PC-9 (cell line): ENCODE results near the gene NCF4.

Experiments used
- EZH2 ChIP-seq: fragments of 200-600 bp; sonication (generic); IDR thresholded peaks from 2 replicates; pipeline ENCODE4 v1.8.0; 2017; ENCODE audit warnings: antibody characterized with exemption, low read depth
- TF ChIP-seq, protein P1 (sequence below): fragments of 200-600 bp; sonication (generic); conservative IDR thresholded peaks from 2 replicates; pipeline ENCODE4 v1.6.1; 2017; ENCODE audit warnings: mixed run types, antibody characterized with exemption, mild to moderate bottlenecking, moderate library complexity

DNA sequence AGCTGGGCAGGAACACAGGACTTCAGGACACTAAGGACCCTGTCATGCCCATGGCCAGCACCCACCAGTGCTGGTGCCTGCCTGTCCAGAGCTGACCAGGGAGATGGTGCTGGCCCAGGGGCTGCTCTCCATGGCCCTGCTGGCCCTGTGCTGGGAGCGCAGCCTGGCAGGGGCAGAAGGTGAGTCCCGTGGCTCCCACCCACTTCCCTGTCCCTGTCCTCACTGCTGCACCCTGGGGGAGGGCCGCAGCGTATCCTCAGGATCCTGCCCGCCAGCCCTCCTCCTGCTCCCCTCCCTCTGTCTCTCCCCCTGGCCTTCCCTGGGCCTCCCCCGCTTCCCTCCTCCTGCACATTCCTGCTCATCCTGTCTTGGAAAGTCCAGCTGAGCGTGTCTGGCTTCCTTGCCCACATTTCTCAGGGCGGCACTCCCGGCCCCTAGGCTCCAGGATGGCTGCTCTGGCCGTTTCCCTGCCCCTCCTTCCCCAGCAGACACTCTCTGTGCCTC, 61.4 kb downstream of the NCF4 start:
- TF ChIP-seq, protein P1, sequence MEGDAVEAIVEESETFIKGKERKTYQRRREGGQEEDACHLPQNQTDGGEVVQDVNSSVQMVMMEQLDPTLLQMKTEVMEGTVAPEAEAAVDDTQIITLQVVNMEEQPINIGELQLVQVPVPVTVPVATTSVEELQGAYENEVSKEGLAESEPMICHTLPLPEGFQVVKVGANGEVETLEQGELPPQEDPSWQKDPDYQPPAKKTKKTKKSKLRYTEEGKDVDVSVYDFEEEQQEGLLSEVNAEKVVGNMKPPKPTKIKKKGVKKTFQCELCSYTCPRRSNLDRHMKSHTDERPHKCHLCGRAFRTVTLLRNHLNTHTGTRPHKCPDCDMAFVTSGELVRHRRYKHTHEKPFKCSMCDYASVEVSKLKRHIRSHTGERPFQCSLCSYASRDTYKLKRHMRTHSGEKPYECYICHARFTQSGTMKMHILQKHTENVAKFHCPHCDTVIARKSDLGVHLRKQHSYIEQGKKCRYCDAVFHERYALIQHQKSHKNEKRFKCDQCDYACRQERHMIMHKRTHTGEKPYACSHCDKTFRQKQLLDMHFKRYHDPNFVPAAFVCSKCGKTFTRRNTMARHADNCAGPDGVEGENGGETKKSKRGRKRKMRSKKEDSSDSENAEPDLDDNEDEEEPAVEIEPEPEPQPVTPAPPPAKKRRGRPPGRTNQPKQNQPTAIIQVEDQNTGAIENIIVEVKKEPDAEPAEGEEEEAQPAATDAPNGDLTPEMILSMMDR: no peak
- TF ChIP-seq EZH2: no peak
